OCI-LY1 (cell line): Measurements from ENCODE around the gene CEACAM16.

Experiments used
- H2AFZ ChIP-seq: fragments of 200-600 bp; sonication (generic), shearing (Covaris generic); 2 replicates; pipeline ENCODE4 v1.6.0; 2014; ENCODE audit warnings: antibody characterized with exemption, mild to moderate bottlenecking, low read length
- H3F3A ChIP-seq: fragments of 200-600 bp; sonication (generic), shearing (Covaris generic); 2 replicates; pipeline ENCODE4 v1.6.0; 2014; ENCODE audit warnings: mild to moderate bottlenecking, antibody characterized with exemption, low read length, moderate library complexity; ENCODE audit not compliant: insufficient read depth
- H3K27ac ChIP-seq: fragments of 200-600 bp; sonication (generic); 2 replicates; pipeline ENCODE4 v1.5.1; 2014; ENCODE audit warnings: low read length, mixed run types, mild to moderate bottlenecking, low read depth; ENCODE audit not compliant: poor library complexity, severe bottlenecking
- H3K27me3 ChIP-seq: fragments of 200-600 bp; sonication (generic); 2 replicates; pipeline ENCODE4 v1.6.0; 2014; ENCODE audit warnings: antibody characterized with exemption, mild to moderate bottlenecking, low read length, moderate library complexity; ENCODE audit not compliant: insufficient read depth
- H3K36me3 ChIP-seq: fragments of 200-600 bp; sonication (generic); 2 replicates; pipeline ENCODE4 v1.6.1; 2014; ENCODE audit warnings: mild to moderate bottlenecking, antibody characterized with exemption, low read length, moderate library complexity, mixed read lengths; ENCODE audit not compliant: insufficient read depth
- H3K4me1 ChIP-seq: fragments of 200-600 bp; sonication (generic); 2 replicates; pipeline ENCODE4 v1.5.1; 2014; ENCODE audit warnings: mild to moderate bottlenecking, low read length, moderate library complexity; ENCODE audit not compliant: insufficient read depth, severe bottlenecking
- H3K4me2 ChIP-seq: fragments of 200-600 bp; sonication (generic), shearing (Covaris generic); 2 replicates; pipeline ENCODE4 v1.6.1; 2014; ENCODE audit warnings: low read length
- H3K4me3 ChIP-seq: fragments of 200-600 bp; sonication (generic); 2 replicates; pipeline ENCODE4 v1.5.1; 2014; ENCODE audit warnings: low read length, low read depth, mild to moderate bottlenecking, mixed read lengths; ENCODE audit not compliant: poor library complexity, severe bottlenecking
- H3K79me2 ChIP-seq: fragments of 200-600 bp; shearing (Covaris generic); 2 replicates; pipeline ENCODE4 v1.6.1; 2016; ENCODE audit warnings: mixed run types, low read length, mixed read lengths; ENCODE audit not compliant: insufficient read depth
- H3K9ac ChIP-seq: fragments of 200-600 bp; sonication (generic), shearing (Covaris generic); 2 replicates; pipeline ENCODE4 v1.6.1; 2014; ENCODE audit warnings: mild to moderate bottlenecking, low read length, mixed read lengths
- H3K9me2 ChIP-seq: fragments of 200-600 bp; sonication (generic), shearing (Covaris generic); 2 replicates; pipeline ENCODE4 v1.6.1; 2014; ENCODE audit warnings: low read depth, mild to moderate bottlenecking, low read length, mixed read lengths
- H3K9me3 ChIP-seq: fragments of 200-600 bp; shearing (Covaris generic); 2 replicates; pipeline ENCODE4 v1.6.1; 2014; ENCODE audit warnings: low read length, mixed read lengths
- H4K20me1 ChIP-seq: fragments of 200-600 bp; sonication (generic), shearing (Covaris generic); 2 replicates; pipeline ENCODE4 v1.6.0; 2016; ENCODE audit warnings: mild to moderate bottlenecking, low read length; ENCODE audit not compliant: insufficient read depth
- EZH2 ChIP-seq: fragments of 200-600 bp; sonication (generic), shearing (Covaris generic); IDR thresholded peaks from 2 replicates; pipeline ENCODE4 v1.8.0; 2017; ENCODE audit warnings: borderline replicate concordance, mixed run types, mild to moderate bottlenecking, antibody characterized with exemption, low read length, moderate library complexity, mixed read lengths
- TF ChIP-seq, protein P1 (sequence below): fragments of 200-600 bp; sonication (generic), shearing (Covaris generic); IDR thresholded peaks from 2 replicates; pipeline ENCODE4 v1.5.1; 2017; ENCODE audit warnings: mild to moderate bottlenecking, antibody characterized with exemption, low read length, moderate library complexity, mixed read lengths

Gene CEACAM16

DNA sequence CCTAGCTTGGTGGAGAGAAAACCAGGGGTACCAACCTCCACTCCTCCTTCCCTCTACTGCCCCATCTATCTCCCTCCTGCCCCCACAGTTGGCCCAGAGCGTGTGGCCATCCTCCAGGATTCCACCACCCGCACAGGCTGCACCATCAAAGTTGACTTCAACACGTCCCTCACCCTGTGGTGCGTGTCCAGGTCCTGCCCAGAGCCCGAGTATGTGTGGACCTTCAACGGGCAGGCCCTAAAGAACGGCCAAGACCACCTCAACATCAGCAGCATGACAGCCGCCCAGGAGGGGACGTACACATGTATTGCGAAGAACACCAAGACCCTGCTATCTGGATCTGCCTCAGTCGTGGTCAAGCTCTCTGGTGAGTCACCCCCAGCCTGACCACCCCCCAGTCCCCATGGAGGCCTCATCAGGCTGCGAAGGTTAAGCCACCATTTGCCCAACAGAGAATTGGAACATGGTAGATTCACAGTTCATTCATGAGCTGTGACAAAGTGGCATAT is 6.6 kb downstream of the CEACAM16 start:
- Histone ChIP-seq H3K9me3 (no peaks in the 10 kb centered on the region), H3K4me3 (no peak overlapping the region), H3K9ac (no peak overlapping the region), H4K20me1 (no peaks in the 10 kb centered on the region), H3K36me3 (no peaks in the 10 kb centered on the region), H2AFZ (no peak overlapping the region), H3K27me3 (peaks cover 3% of the 10 kb centered on the region; the same call in 1 of the 2 replicates), H3F3A (no peaks in the 10 kb centered on the region), H3K27ac (no peak overlapping the region), H3K4me2 (no peak overlapping the region), H3K4me1 (no peaks in the 10 kb centered on the region), H3K79me2 (no peaks in the 10 kb centered on the region), H3K9me2 (no peaks in the 10 kb centered on the region)
- TF ChIP-seq, protein P1, sequence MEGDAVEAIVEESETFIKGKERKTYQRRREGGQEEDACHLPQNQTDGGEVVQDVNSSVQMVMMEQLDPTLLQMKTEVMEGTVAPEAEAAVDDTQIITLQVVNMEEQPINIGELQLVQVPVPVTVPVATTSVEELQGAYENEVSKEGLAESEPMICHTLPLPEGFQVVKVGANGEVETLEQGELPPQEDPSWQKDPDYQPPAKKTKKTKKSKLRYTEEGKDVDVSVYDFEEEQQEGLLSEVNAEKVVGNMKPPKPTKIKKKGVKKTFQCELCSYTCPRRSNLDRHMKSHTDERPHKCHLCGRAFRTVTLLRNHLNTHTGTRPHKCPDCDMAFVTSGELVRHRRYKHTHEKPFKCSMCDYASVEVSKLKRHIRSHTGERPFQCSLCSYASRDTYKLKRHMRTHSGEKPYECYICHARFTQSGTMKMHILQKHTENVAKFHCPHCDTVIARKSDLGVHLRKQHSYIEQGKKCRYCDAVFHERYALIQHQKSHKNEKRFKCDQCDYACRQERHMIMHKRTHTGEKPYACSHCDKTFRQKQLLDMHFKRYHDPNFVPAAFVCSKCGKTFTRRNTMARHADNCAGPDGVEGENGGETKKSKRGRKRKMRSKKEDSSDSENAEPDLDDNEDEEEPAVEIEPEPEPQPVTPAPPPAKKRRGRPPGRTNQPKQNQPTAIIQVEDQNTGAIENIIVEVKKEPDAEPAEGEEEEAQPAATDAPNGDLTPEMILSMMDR = no peak
- TF ChIP-seq EZH2 = no peak

DNA sequence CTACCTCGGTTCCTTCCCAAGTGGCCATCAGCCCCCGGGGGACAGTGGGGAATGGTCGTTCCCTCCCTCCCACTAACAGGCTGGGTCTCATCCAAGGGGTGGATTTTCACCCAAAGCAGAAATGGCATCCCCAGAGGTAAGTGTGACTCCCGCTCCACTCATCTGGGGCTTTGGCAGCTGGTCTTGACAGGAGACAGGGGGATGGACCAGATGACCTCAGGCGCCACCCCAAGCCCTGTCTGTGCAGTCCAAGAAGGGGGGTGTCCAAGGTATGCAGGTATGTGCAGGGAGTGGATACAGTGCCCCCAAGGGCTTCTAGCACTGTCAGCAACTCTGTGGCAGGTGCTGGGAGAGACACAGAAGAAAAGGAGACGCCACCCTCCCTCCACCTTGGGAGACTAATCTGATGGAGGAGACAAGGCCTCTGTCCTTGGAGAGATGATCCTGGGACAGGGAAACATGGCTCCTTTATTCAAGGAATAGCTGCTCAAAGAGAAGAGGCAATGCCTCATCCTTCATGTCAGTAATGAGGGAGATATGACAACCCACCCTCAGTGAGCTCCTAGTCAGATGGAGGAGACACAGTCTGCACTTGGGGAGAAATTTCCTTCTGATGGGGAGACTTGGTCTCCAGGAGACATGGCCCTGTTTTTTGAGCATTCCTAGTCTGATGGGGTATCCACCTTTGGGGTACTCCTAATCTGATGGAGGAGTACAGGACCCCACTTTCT is 7.7 kb downstream of the CEACAM16 start:
- Histone ChIP-seq H3K36me3 (no peaks in the 10 kb centered on the region), H3K27ac (no peak overlapping the region), H3K9me3 (no peaks in the 10 kb centered on the region), H3F3A (no peaks in the 10 kb centered on the region), H4K20me1 (no peaks in the 10 kb centered on the region), H3K79me2 (no peaks in the 10 kb centered on the region), H3K9ac (no peak overlapping the region), H3K9me2 (no peaks in the 10 kb centered on the region), H2AFZ (no peak overlapping the region), H3K27me3 (peaks cover 3% of the 10 kb centered on the region; the same call in 1 of the 2 replicates), H3K4me2 (no peak overlapping the region), H3K4me3 (no peak overlapping the region), H3K4me1 (no peaks in the 10 kb centered on the region)
- TF ChIP-seq, protein P1 = no peak
- no peak for TF ChIP-seq EZH2

DNA sequence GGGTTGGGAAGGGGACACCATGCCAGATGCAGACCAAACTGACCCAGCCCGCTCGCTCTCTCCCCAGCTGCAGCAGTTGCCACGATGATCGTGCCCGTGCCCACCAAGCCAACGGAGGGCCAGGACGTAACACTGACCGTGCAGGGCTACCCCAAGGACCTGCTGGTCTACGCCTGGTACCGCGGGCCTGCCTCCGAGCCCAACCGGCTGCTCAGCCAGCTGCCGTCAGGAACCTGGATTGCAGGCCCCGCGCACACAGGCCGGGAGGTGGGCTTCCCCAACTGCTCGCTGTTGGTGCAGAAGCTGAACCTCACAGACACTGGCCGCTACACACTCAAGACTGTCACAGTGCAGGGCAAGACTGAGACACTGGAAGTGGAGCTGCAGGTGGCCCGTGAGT is 8.8 kb downstream of the CEACAM16 start:
- Histone ChIP-seq H3F3A (no peaks in the 10 kb centered on the region), H3K4me1 (no peaks in the 10 kb centered on the region), H3K36me3 (no peaks in the 10 kb centered on the region), H3K27me3 (peaks cover 3% of the 10 kb centered on the region; the same call in 1 of the 2 replicates), H3K9ac (no peak overlapping the region), H3K9me3 (no peaks in the 10 kb centered on the region), H3K9me2 (no peaks in the 10 kb centered on the region), H3K27ac (no peak overlapping the region), H3K4me3 (no peak overlapping the region), H4K20me1 (no peaks in the 10 kb centered on the region), H3K4me2 (no peak overlapping the region), H3K79me2 (no peaks in the 10 kb centered on the region), H2AFZ (no peak overlapping the region)
- TF ChIP-seq EZH2 = no peak
- TF ChIP-seq, protein P1 = no peak
